H1 (cell line): Measurements from ENCODE around the gene ARHGDIB. TPM values are rescaled to one million over a fixed set of nuclear protein-coding genes. Genes with fewer than 3 reads are reported as not detected.

ENCODE experiments used
- CTCF ChIA-PET: fragments of 300-600 bp; sonication (Branson Sonifier 250); formaldehyde crosslinking; loops from one replicate; lab custom pipeline; 2021; ENCODE audit not compliant: partially characterized antibody; lab: Charles Lee
- POLR2A ChIA-PET: fragments of 300-600 bp; sonication (Branson Sonifier 250); formaldehyde crosslinking; loops from one replicate; lab custom pipeline; 2021; ENCODE audit warnings: inconsistent platforms; ENCODE audit not compliant: partially characterized antibody; lab: Charles Lee
- DNase-seq, 2 experiments: peaks; one replicate each; pipeline versions ENCODE4 v3.0.0 to v3.0.0-alpha.2; 2010 to 2022; ENCODE audit warnings: low spot score in 2 of 2, low read depth in 1 of 2, mixed read lengths in 1 of 2
- FAIRE-seq: peaks from 2 replicates; lab custom pipeline; 2011; peaks lifted over from hg19 to GRCh38; lab: Jason Lieb, UNC
- H2AFZ ChIP-seq: 2 replicates; pipeline ENCODE4 v1.8.1; 2012; ENCODE audit warnings: low read length, inconsistent platforms
- H2AK5ac ChIP-seq: 2 replicates; pipeline ENCODE4 v1.6.1; 2013; ENCODE audit warnings: low read depth, low read length
- H2BK120ac ChIP-seq: replicated peaks from 2 replicates; pipeline ENCODE3; 2013; ENCODE audit warnings: low read depth, low read length, inconsistent platforms
- H2BK12ac ChIP-seq: 2 replicates; pipeline ENCODE4 v1.6.1; 2013; ENCODE audit warnings: low read depth, low read length
- H2BK15ac ChIP-seq: 2 replicates; pipeline ENCODE4 v1.6.1; 2013; ENCODE audit warnings: low read length
- H2BK20ac ChIP-seq: 2 replicates; pipeline ENCODE4 v1.6.1; 2013; ENCODE audit warnings: low read length
- H2BK5ac ChIP-seq: 2 replicates; pipeline ENCODE4 v1.6.1; 2013; ENCODE audit warnings: low read depth, low read length
- H3K14ac ChIP-seq: 2 replicates; pipeline ENCODE4 v1.6.1; 2013; ENCODE audit warnings: inconsistent platforms; ENCODE audit not compliant: insufficient read length
- H3K18ac ChIP-seq: 2 replicates; pipeline ENCODE4 v1.6.1; 2013; ENCODE audit warnings: low read length; ENCODE audit errors: extremely low read depth
- H3K23ac ChIP-seq: 2 replicates; pipeline ENCODE4 v1.6.1; 2013; ENCODE audit warnings: inconsistent platforms; ENCODE audit not compliant: insufficient read length
- H3K23me2 ChIP-seq: 2 replicates; pipeline ENCODE4 v1.6.1; 2013; ENCODE audit warnings: low read depth, low read length
- H3K27ac ChIP-seq: 2 replicates; pipeline ENCODE4 v1.6.1; 2011; ENCODE audit warnings: low read depth, low read length, inconsistent platforms
- H3K27me3 ChIP-seq, 4 experiments: replicated peaks in 1 of 4; 1 replicate in 1 of 4; 2 replicates in 3 of 4; pipeline versions ENCODE4 v1.6.1 to v1.8.1; 2011 to 2013; ENCODE audit warnings: low read length in 3 of 4, mild to moderate bottlenecking in 3 of 4, inconsistent platforms in 2 of 4, mixed read lengths in 2 of 4, moderate library complexity in 1 of 4; ENCODE audit not compliant: control insufficient read depth in 3 of 4, insufficient read depth in 3 of 4; ENCODE audit errors: extremely low read depth in 1 of 4
- H3K36me3 ChIP-seq, 4 experiments: 2 replicates each; pipeline versions ENCODE4 v1.6.1 to v1.8.1; 2011 to 2013; ENCODE audit warnings: mild to moderate bottlenecking in 4 of 4, low read length in 3 of 4, moderate library complexity in 2 of 4, control low read depth in 1 of 4, inconsistent platforms in 1 of 4; ENCODE audit not compliant: insufficient read depth in 4 of 4, control insufficient read depth in 2 of 4
- H3K4ac ChIP-seq: replicated peaks from 2 replicates; pipeline ENCODE3; 2013; ENCODE audit warnings: low read length, low read depth, mixed read lengths, inconsistent platforms; ENCODE audit not compliant: insufficient read length
- H3K4me1 ChIP-seq, 4 experiments: replicated peaks in 1 of 4; 1 replicate in 1 of 4; 2 replicates in 3 of 4; pipeline versions ENCODE4 v1.6.1 to v1.8.1; 2011 to 2013; ENCODE audit warnings: low read length in 3 of 4, inconsistent platforms in 2 of 4, mixed read lengths in 1 of 4; ENCODE audit not compliant: insufficient read depth in 4 of 4, control insufficient read depth in 3 of 4
- H3K4me2 ChIP-seq, 2 experiments: 2 replicates each; pipeline versions ENCODE4 v1.6.1 to v1.8.1; 2011 to 2013; ENCODE audit warnings: low read depth in 2 of 2, low read length in 2 of 2, control low read depth in 1 of 2, inconsistent platforms in 1 of 2, mild to moderate bottlenecking in 1 of 2; ENCODE audit not compliant: insufficient read depth in 1 of 2
- H3K4me3 ChIP-seq, 4 experiments: fragments of 200-600, 300-600 bp in 1 of 4; sonication (generic), shearing (Covaris generic), sonication (Bioruptor Twin) in 1 of 4; 2 replicates each; pipeline versions ENCODE4 v1.5.1 to v1.8.1; 2011 to 2016; ENCODE audit warnings: low read length in 4 of 4, low read depth in 3 of 4, control low read depth in 2 of 4, inconsistent platforms in 2 of 4, mild to moderate bottlenecking in 2 of 4, mixed read lengths in 1 of 4, moderate library complexity in 1 of 4; ENCODE audit not compliant: insufficient read depth in 2 of 4; ENCODE audit errors: extremely low read depth in 1 of 4
- H3K56ac ChIP-seq: replicated peaks from 2 replicates; pipeline ENCODE3; 2013; ENCODE audit warnings: low read depth, mild to moderate bottlenecking, mixed read lengths, low read length, inconsistent platforms; ENCODE audit not compliant: insufficient read length
- H3K79me1 ChIP-seq: 2 replicates; pipeline ENCODE4 v1.6.1; 2013; ENCODE audit warnings: low read depth, low read length, control low read depth
- H3K79me2 ChIP-seq, 2 experiments: 2 replicates each; pipeline versions ENCODE4 v1.6.1 to v1.8.1; 2012 to 2013; ENCODE audit warnings: low read length in 2 of 2, mild to moderate bottlenecking in 2 of 2, inconsistent platforms in 1 of 2; ENCODE audit not compliant: insufficient read depth in 2 of 2, control insufficient read depth in 1 of 2
- H3K9ac ChIP-seq, 4 experiments: replicated peaks in 1 of 4; 1 replicate in 1 of 4; 2 replicates in 3 of 4; pipeline versions ENCODE4 v1.6.1 to v1.8.1; 2011 to 2013; ENCODE audit warnings: low read depth in 3 of 4, low read length in 3 of 4, control low read depth in 2 of 4, mild to moderate bottlenecking in 2 of 4, moderate library complexity in 2 of 4, inconsistent platforms in 1 of 4; ENCODE audit errors: extremely low read depth in 1 of 4
- H3K9me3 ChIP-seq, 2 experiments: 2 replicates each; pipeline versions ENCODE4 v1.6.1 to v1.8.1; 2012 to 2013; ENCODE audit warnings: mild to moderate bottlenecking in 2 of 2, moderate library complexity in 2 of 2, control low read depth in 1 of 2, inconsistent platforms in 1 of 2, low read depth in 1 of 2, low read length in 1 of 2, mixed read lengths in 1 of 2; ENCODE audit not compliant: insufficient read depth in 2 of 2
- H4K20me1 ChIP-seq, 2 experiments: replicated peaks in 1 of 2; 2 replicates each; pipeline versions ENCODE3 to v1.8.1; 2011 to 2013; ENCODE audit warnings: inconsistent platforms in 2 of 2, low read length in 2 of 2, mild to moderate bottlenecking in 1 of 2; ENCODE audit not compliant: insufficient read depth in 2 of 2, control insufficient read depth in 1 of 2
- H4K5ac ChIP-seq: 2 replicates; pipeline ENCODE4 v1.6.1; 2013; ENCODE audit warnings: low read length, low read depth, mixed read lengths, inconsistent platforms; ENCODE audit not compliant: insufficient read length
- H4K8ac ChIP-seq: 2 replicates; pipeline ENCODE4 v1.8.0; 2013; ENCODE audit warnings: mild to moderate bottlenecking, moderate library complexity, low read length, inconsistent platforms; ENCODE audit not compliant: insufficient read depth; ENCODE audit errors: extremely low read depth
- H4K91ac ChIP-seq: replicated peaks from 2 replicates; pipeline ENCODE3; 2013; ENCODE audit warnings: low read length, mixed read lengths, inconsistent platforms; ENCODE audit not compliant: insufficient read length
- CEBPB ChIP-seq: IDR thresholded peaks from 2 replicates; pipeline ENCODE4 v1.6.1; 2012; ENCODE audit warnings: low read depth, low read length
- FOSL1 ChIP-seq: IDR thresholded peaks from 2 replicates; pipeline ENCODE4 v1.6.1; 2011; ENCODE audit warnings: mild to moderate bottlenecking, low read depth, low read length, moderate library complexity; ENCODE audit not compliant: insufficient read depth
- HDAC6 ChIP-seq: IDR thresholded peaks from one replicate; pipeline ENCODE4 v1.7.1; 2012; ENCODE audit warnings: low read depth, mild to moderate bottlenecking, inconsistent platforms, low read length, moderate library complexity
- WGBS, 2 experiments: shearing (Covaris generic) in 1 of 2; methylation state at CpG; one replicate each; pipeline versions ENCODE4 v1.1.6 to v1.1.7; 2013 to 2015; ENCODE audit warnings: low lambda C conversion rate in 2 of 2, mixed read lengths in 2 of 2, inconsistent platforms in 1 of 2, low coverage in 1 of 2, missing lambda C conversion rate in 1 of 2; ENCODE audit not compliant: insufficient replicate concordance in 2 of 2, insufficient coverage in 1 of 2, insufficient read length in 1 of 2; ENCODE audit errors: extremely low coverage in 1 of 2, missing lambda C conversion rate in 1 of 2; 5-methylcytosine and 5-hydroxymethylcytosine counted together
- polyA plus RNA-seq, 7 experiments: library from polyadenylated mRNA; depleted of rRNA in 3 of 7; stranded (reverse) in 5 of 7; unstranded in 2 of 7; fragments of >200 nt in 5 of 7; fragments of 200-250 nt in 2 of 7; gene quantifications; 1 replicate in 5 of 7; 2 replicates in 1 of 7; 4 replicates in 1 of 7; pipeline versions ENCODE4 v1.2.1 to v1.2.3, GENCODE V29; 2011 to 2013; ENCODE audit warnings: missing spikeins in 2 of 7, mixed read lengths in 2 of 7
- total RNA-seq: library from RNA; stranded (reverse); fragmentation: NEBNext Ultra II Directional; extraction: Animal tissue kit (Norgen Biotek cat#: 25700); gene quantifications from 2 replicates; pipeline ENCODE4 v1.2.1, GENCODE V29; 2021

ARHGDIB gene
- total and polyA plus RNA-seq, 2 of the 8 experiments (the other 6 are each of a cell fraction or from before 2014, with no cell fraction given), result 0.82 to 1.3 TPM

DNA sequence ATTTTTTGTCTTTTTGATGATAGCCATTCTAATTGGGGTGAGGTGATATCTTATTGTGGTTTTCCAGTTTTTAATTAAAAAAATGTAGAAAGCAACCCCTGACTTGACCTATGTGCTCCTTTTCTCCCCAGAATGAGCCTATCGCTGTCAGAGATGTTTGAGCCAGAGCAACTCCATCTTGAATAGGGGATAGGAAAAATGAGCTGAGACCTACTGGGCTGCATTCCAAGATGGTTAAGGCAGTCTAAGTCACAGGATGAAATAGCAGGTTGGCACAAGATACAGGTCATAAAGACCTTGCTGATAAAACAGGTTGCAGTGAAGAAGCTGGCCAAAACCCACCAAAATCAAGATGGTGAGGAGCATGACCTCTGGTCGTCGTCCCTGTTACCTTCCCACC is 36.9 kb downstream of the ARHGDIB start:
- Histone ChIP-seq H2BK120ac (no peak overlapping the region), H3K9me3 (no peaks in the 10 kb centered on the region), H4K91ac (no peak overlapping the region), H3K56ac (no peak overlapping the region), H3K23ac (no peak overlapping the region), H3K23me2 (peaks cover 2% of the 10 kb centered on the region; the same call in 1 of the 2 replicates), H3K79me1 (no peaks in the 10 kb centered on the region), H3K79me2 (no peaks in the 10 kb centered on the region), H2BK20ac (no peak overlapping the region), H4K20me1 (no peaks in the 10 kb centered on the region), H3K4ac (no peak overlapping the region), H2BK12ac (no peak overlapping the region), H3K36me3 (no peaks in the 10 kb centered on the region), H2BK5ac (no peak overlapping the region), H3K9ac (no peak overlapping the region), H3K14ac (no peak overlapping the region), H3K4me2 (no peak overlapping the region), H3K27me3 (no peaks in the 10 kb centered on the region), H2AFZ (no peak overlapping the region), H2BK15ac (no peak overlapping the region), H3K27ac (no peak overlapping the region), H4K8ac (no peak overlapping the region), H2AK5ac (no peak overlapping the region), H4K5ac (no peak overlapping the region), H3K4me3 (no peak overlapping the region), H3K4me1 (no peaks in the 10 kb centered on the region), H3K18ac (no peak overlapping the region)
- ChIA-PET POLR2A (no interaction called here), CTCF (no interaction called here)
- FAIRE-seq, result no peak
- DNase-seq, result no peak
- TF ChIP-seq FOSL1, result no peak
- TF ChIP-seq CEBPB, result no peak
- TF ChIP-seq HDAC6, result no peak
- 96% methylated on average over 3 of the region's 3 CpGs; no CpG with 5 or more reads in 1 of the 2 experiments for WGBS, 2 experiments
